ENCODE data around the gene LSM12. TPM values are rescaled to one million over a fixed set of nuclear protein-coding genes. Genes with fewer than 3 reads are reported as not detected.

Gene LSM12
- total and polyA plus RNA-seq, 4 donors = 14.8 to 54.6 (median 35.6) TPM

DNA sequence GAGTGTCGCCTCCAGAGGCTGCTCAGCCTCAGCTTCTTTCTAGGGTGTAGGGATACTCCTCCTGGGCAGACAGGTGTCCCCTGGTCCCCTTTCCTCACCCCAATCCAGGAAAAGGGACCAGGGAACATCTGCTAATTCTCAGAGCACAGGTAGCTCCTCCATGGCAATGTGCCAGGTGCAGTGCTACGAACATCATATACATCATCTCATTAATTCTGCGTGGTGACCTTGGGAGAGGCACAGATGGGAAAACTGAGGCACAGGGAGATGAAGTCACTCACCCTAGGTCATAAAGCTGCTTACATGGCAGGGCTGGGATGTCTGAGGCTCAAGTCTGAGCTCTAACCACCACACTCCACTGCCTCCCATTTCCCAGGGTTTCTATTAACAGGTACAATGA, 45.3 kb upstream of the LSM12 start:
- DNase-seq (no peak), ATAC-seq (ENCODE audit: insufficient read depth, low FRiP score) (no peak)
- H3K4me3 ChIP-seq = no peak overlapping the region
- H3K4me1 ChIP-seq (ENCODE audit: control insufficient read depth in 5 of 5, insufficient read depth in 5 of 5, low read length in 5 of 5) = peaks cover 13 to 61% (median 38%) of the 10 kb centered on the region in 5 donors
- 78 to 83% methylated on average over 3 of the region's 3 CpGs for WGBS, 2 donors
- peaks cover 0 to 29% (median 3%) of the 10 kb centered on the region in 4 donors for H3K36me3 ChIP-seq (ENCODE audit: control insufficient read depth in 4 of 4, insufficient read depth in 4 of 4, low read length in 4 of 4)
- TF ChIP-seq, protein P1, sequence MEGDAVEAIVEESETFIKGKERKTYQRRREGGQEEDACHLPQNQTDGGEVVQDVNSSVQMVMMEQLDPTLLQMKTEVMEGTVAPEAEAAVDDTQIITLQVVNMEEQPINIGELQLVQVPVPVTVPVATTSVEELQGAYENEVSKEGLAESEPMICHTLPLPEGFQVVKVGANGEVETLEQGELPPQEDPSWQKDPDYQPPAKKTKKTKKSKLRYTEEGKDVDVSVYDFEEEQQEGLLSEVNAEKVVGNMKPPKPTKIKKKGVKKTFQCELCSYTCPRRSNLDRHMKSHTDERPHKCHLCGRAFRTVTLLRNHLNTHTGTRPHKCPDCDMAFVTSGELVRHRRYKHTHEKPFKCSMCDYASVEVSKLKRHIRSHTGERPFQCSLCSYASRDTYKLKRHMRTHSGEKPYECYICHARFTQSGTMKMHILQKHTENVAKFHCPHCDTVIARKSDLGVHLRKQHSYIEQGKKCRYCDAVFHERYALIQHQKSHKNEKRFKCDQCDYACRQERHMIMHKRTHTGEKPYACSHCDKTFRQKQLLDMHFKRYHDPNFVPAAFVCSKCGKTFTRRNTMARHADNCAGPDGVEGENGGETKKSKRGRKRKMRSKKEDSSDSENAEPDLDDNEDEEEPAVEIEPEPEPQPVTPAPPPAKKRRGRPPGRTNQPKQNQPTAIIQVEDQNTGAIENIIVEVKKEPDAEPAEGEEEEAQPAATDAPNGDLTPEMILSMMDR (IDR thresholded peaks at IDR 0.05; ENCODE audit: control extremely low read depth, extremely low read depth) = no peak
- no peaks in the 10 kb centered on the region for H3K9me3 ChIP-seq (ENCODE audit: control insufficient read depth in 4 of 4, insufficient read depth in 3 of 4, low read length in 3 of 4)
- no peaks in the 10 kb centered on the region for H3K27me3 ChIP-seq (ENCODE audit: control insufficient read depth in 3 of 3, insufficient read depth in 3 of 3, low read length in 2 of 3)
- H3K9ac ChIP-seq (ENCODE audit: insufficient read depth in 1 of 2, low read length in 2 of 2) = peak overlapping the region in 1 of 2 donors; percentile 34
- H3K27ac ChIP-seq (ENCODE audit: low read depth in 1 of 2, low read length in 1 of 2) = peak overlapping the region; percentile 80 to 88

DNA sequence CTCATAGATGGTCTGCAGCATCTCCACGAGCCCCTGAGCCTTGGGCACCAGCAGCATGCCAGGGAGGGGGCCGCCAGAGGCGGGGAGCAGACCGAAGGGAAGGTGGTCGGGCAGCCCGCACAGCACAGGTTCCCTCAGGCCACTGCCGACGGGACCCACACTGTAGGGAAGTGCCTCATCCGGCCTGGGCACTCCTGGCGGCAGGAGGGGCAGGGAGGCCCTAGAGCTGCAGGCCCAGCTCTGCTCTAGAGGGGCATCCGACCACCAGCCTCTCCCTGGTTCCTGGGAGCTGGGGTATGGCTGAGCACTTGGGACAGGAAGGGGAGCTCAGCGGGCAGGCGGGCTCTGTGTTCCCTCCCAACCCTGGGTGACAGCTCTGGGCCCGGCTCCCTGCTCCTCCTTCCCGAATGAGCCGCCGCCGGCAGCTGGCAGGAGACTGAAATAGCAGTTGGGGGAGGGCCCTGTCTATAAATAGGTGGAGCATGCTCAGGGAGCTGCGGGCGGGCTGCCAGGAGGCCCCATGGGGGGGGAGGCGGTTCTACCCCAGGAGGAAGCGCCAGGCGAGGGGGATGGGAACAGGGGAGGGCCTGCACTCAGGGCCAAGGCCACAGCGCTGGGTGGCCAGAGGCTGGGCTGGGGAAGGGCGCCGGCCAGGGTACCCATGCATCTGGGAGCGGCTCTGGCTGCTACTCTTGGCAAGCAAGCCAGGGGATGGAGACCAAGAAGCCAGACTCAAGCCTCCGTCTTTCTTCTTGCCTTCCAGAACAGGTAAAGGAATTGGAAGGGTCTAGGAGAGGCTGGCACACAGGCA, 44.6 kb upstream of the LSM12 start:
- Histone ChIP-seq H3K9ac (ENCODE audit: insufficient read depth in 1 of 2, low read length in 2 of 2) (peak overlapping the region in 1 of 2 donors; percentile 14), H3K4me3 (peak overlapping the region; percentile 29), H3K9me3 (ENCODE audit: control insufficient read depth in 4 of 4, insufficient read depth in 3 of 4, low read length in 3 of 4) (no peaks in the 10 kb centered on the region), H3K36me3 (ENCODE audit: control insufficient read depth in 4 of 4, insufficient read depth in 4 of 4, low read length in 4 of 4) (peaks cover 0 to 22% (median 3%) of the 10 kb centered on the region in 4 donors), H3K4me1 (ENCODE audit: control insufficient read depth in 5 of 5, insufficient read depth in 5 of 5, low read length in 5 of 5) (peaks cover 13 to 64% (median 43%) of the 10 kb centered on the region in 5 donors), H3K27ac (ENCODE audit: low read depth in 1 of 2, low read length in 1 of 2) (peak overlapping the region; percentile 80 to 88), H3K27me3 (ENCODE audit: control insufficient read depth in 3 of 3, insufficient read depth in 3 of 3, low read length in 2 of 3) (no peaks in the 10 kb centered on the region)
- TF ChIP-seq, protein P1 (IDR thresholded peaks at IDR 0.05; ENCODE audit: control extremely low read depth, extremely low read depth) = no peak
- ATAC-seq (ENCODE audit: insufficient read depth, low FRiP score) = peak; percentile 84
- WGBS, 2 donors = 3 to 7% methylated on average over 26 to 28 of the region's 28 CpGs
- peak; percentile 97 to 98 (median 98) for DNase-seq

DNA sequence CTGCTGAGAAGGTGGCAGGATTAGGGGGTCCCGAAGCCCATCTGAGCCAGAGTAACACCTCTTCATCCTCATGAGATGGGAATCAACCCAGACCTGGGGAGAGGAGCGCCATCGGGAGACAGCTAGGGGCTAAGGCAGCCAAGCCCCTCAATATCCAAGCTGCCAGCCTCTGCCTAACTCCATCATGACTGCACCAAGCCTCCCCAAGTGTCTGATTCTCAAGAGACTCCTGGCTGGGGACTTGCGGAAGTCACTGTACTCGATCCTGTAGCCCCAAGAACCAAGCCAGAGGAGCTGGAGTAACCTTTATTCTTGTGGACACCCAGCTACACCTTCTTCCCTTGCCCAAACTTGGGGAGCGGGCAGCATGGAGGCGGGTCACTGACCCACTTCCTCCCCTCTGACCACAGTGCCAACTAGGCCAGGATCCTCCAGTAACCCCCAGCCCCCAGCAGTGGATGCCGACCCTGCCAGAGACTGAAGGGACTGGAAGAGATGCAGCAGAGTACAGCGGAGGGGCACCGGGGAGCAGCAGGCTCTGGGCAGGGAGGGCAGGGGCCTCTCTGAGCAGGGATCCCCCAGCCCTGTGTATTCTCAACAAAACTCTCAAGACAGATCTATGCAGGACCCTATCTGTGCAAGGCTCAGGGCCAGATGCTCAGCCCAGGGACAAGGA, 43.7 kb upstream of the LSM12 start:
- DNase-seq (no peak), ATAC-seq (ENCODE audit: insufficient read depth, low FRiP score) (no peak)
- H3K36me3 ChIP-seq (ENCODE audit: control insufficient read depth in 4 of 4, insufficient read depth in 4 of 4, low read length in 4 of 4) = peaks cover 0 to 15% (median 4%) of the 10 kb centered on the region in 4 donors
- WGBS, 2 donors = 62 to 71% methylated on average over 10 of the region's 10 CpGs
- H3K27ac ChIP-seq (ENCODE audit: low read depth in 1 of 2, low read length in 1 of 2) = peak overlapping the region; percentile 80 to 86
- H3K4me1 ChIP-seq (ENCODE audit: control insufficient read depth in 5 of 5, insufficient read depth in 5 of 5, low read length in 5 of 5) = peaks cover 13 to 63% (median 46%) of the 10 kb centered on the region in 5 donors
- H3K9me3 ChIP-seq (ENCODE audit: control insufficient read depth in 4 of 4, insufficient read depth in 3 of 4, low read length in 3 of 4) = no peaks in the 10 kb centered on the region
- H3K4me3 ChIP-seq = peak overlapping the region; percentile 29
- TF ChIP-seq, protein P1 (IDR thresholded peaks at IDR 0.05; ENCODE audit: control extremely low read depth, extremely low read depth) = no peak
- peak overlapping the region in 1 of 2 donors; percentile 14 for H3K9ac ChIP-seq (ENCODE audit: insufficient read depth in 1 of 2, low read length in 2 of 2)
- no peaks in the 10 kb centered on the region for H3K27me3 ChIP-seq (ENCODE audit: control insufficient read depth in 3 of 3, insufficient read depth in 3 of 3, low read length in 2 of 3)

Measured in lung (tissue), 12 donors.